ENCODE data around the gene GID8. TPM values are rescaled to one million over a fixed set of nuclear protein-coding genes. Genes with fewer than 3 reads are reported as not detected.
"Not testable (repeated sequence)": the region's sequence is repeated elsewhere in the genome, so short reads cannot be mapped to it uniquely, and the experiment has no call there.

The GID8 gene
- total RNA-seq, 1 experiment from 2014 or later: 40.2 TPM

DNA sequence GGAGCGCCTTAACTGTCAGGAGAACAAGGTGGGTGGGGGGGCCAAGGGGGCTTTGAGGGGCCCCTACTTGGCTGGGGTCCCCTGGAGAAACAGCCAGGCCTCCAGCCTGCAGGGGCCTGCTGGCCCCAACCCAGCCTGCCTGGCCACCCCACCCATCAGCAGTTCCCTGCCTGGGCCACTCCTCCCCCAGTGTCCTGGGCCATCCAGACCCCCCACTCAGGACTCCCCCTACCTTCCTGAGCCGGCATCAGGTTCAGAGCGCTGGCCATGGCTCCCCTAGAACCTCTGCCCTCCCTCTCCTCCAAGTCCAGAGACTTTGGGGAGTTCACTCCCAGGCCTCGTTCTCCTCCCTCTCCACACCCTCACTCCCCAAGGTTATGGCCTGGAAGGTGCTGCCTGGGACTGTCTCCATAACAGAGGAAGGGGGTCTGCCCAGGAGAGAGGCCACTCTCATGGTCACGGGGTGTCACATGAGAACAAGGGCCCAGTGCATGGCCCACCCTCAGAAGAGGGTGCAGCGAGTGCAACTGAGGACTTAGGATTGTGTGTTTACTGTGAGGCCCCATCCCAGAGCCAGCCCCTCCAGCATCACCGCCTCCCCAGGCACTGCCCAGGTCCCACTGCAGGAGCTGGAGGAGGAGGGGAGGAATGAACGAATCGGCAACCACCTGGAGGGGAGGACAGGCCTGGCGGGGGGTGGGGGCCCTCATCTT is 20.6 kb downstream of the GID8 start:
- no peaks in the 10 kb centered on the region for H3K36me3 ChIP-seq (ENCODE audit: insufficient read depth, low read length, poor library complexity, severe bottlenecking)
- H3K4me1 ChIP-seq (ENCODE audit: insufficient read depth, low read length, poor library complexity, severe bottlenecking): peaks cover 2% of the 10 kb centered on the region
- H3K4me3 ChIP-seq (ENCODE audit: low read depth, low read length, poor library complexity, severe bottlenecking): no peak overlapping the region
- TF ChIP-seq EZH2 (IDR thresholded peaks at IDR 0.05; ENCODE audit: borderline replicate concordance, low read depth, low read length, poor library complexity, severe bottlenecking): no peak
- TF ChIP-seq, protein P1, sequence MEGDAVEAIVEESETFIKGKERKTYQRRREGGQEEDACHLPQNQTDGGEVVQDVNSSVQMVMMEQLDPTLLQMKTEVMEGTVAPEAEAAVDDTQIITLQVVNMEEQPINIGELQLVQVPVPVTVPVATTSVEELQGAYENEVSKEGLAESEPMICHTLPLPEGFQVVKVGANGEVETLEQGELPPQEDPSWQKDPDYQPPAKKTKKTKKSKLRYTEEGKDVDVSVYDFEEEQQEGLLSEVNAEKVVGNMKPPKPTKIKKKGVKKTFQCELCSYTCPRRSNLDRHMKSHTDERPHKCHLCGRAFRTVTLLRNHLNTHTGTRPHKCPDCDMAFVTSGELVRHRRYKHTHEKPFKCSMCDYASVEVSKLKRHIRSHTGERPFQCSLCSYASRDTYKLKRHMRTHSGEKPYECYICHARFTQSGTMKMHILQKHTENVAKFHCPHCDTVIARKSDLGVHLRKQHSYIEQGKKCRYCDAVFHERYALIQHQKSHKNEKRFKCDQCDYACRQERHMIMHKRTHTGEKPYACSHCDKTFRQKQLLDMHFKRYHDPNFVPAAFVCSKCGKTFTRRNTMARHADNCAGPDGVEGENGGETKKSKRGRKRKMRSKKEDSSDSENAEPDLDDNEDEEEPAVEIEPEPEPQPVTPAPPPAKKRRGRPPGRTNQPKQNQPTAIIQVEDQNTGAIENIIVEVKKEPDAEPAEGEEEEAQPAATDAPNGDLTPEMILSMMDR (conservative IDR thresholded peaks at IDR 0.05; ENCODE audit: low read depth, low read length): no peak
- intact Hi-C loops (cut with micrococcal nuclease; ENCODE audit: unreplicated experiment): no loop called here
- no TSS peak for BruUV-seq (replicated peaks)
- H3K27me3 ChIP-seq (replicated peaks; ENCODE audit: insufficient read depth, low read depth, low read length, poor library complexity): no peaks in the 10 kb centered on the region
- no peaks in the 10 kb centered on the region for H3K9me3 ChIP-seq (ENCODE audit: low read depth, low read length, poor library complexity, severe bottlenecking)
- ChIA-PET POLR2A (ENCODE audit: low non-redundant PET) (no interaction called here), CTCF (no interaction called here)
- H3K27ac ChIP-seq (ENCODE audit: low read depth, low read length, poor library complexity, severe bottlenecking): no peak overlapping the region
- DNase-seq (ENCODE audit: low spot score): no peak

DNA sequence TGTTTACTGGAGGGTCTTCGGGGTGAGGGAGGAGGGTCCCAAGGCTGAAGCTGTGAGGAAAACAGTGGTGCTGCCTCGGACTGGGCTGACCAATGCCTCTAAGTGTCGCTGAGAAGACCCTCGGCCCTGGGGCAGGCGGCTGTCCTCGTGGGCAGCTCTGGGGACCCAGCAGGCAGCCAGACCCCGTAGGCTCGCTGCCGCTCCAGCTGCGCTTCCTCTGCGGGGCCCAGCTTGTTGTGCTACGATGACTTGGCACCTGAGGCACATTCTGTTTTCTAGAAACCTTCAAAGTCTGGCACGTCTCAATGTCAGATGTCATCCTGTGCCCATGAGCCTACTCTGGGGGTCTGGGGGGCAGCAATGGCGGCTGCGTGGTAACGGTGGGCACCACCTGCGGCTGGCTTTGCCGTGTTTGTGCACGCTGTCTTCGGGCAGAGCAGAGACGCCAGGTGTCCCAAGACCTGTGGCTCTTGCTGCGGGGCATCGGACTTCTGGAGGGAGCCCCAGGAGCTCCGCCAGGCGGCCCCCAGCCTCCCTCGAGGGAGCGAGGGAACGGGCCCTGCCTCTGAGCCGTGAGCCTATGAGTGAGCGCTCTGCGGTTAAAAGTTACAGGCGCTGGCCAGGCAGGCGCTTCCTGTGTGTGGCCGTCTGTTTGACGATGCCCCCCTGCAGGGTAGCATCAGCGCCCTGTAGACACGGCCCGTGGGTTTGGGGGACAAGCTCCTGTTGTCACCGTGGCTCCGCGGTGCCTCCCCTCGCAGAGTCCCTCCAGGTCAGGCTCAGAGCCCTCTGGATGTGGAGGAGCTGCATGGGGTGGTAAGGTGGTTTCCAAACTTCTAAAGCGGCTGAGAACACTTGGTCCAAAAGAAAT is 21.4 kb downstream of the GID8 start:
- BruUV-seq (replicated peaks): no TSS peak
- no peaks in the 10 kb centered on the region for H3K27me3 ChIP-seq (replicated peaks; ENCODE audit: insufficient read depth, low read depth, low read length, poor library complexity)
- no peak overlapping the region for H3K4me3 ChIP-seq (ENCODE audit: low read depth, low read length, poor library complexity, severe bottlenecking)
- H3K36me3 ChIP-seq (ENCODE audit: insufficient read depth, low read length, poor library complexity, severe bottlenecking): no peaks in the 10 kb centered on the region
- TF ChIP-seq EZH2 (IDR thresholded peaks at IDR 0.05; ENCODE audit: borderline replicate concordance, low read depth, low read length, poor library complexity, severe bottlenecking): no peak
- TF ChIP-seq, protein P1 (conservative IDR thresholded peaks at IDR 0.05; ENCODE audit: low read depth, low read length): no peak
- ChIA-PET CTCF (interaction anchor here (0.7 kb wide), 1 partner anchor 13 kb away, joined by 3 read pairs; no protein-coding TSS in a partner anchor), POLR2A (ENCODE audit: low non-redundant PET) (no interaction called here)
- H3K27ac ChIP-seq (ENCODE audit: low read depth, low read length, poor library complexity, severe bottlenecking): no peak overlapping the region
- H3K9me3 ChIP-seq (ENCODE audit: low read depth, low read length, poor library complexity, severe bottlenecking): no peaks in the 10 kb centered on the region
- intact Hi-C loops (cut with micrococcal nuclease; ENCODE audit: unreplicated experiment): no loop called here
- H3K4me1 ChIP-seq (ENCODE audit: insufficient read depth, low read length, poor library complexity, severe bottlenecking): no peaks in the 10 kb centered on the region
- DNase-seq (ENCODE audit: low spot score): no peak

DNA sequence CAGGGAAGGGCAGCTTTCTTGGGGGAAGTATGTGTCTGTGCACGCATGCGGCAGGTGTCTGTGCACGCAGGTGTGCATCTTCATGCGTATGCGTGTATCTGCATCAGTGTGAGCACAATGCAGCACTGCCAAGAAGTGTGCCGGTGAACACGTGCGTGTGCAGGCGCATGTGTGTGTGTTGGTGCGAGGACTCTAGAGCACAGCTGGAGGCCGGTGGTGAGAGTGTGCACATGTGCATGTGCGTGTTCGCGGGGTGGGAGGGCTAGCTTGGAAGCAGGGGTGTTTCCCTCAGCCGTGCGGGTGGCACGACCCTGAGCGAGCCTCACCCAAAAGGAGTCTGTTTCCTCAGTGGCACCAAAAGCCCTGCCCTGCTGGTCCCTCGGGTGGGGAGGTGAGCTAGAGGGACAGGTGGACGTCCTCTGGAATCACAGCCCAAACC is 22.1 kb downstream of the GID8 start:
- Histone ChIP-seq H3K27me3 (replicated peaks; ENCODE audit: insufficient read depth, low read depth, low read length, poor library complexity) (no peaks in the 10 kb centered on the region), H3K9me3 (ENCODE audit: low read depth, low read length, poor library complexity, severe bottlenecking) (no peaks in the 10 kb centered on the region), H3K27ac (ENCODE audit: low read depth, low read length, poor library complexity, severe bottlenecking) (no peak overlapping the region), H3K36me3 (ENCODE audit: insufficient read depth, low read length, poor library complexity, severe bottlenecking) (no peaks in the 10 kb centered on the region), H3K4me1 (ENCODE audit: insufficient read depth, low read length, poor library complexity, severe bottlenecking) (no peaks in the 10 kb centered on the region), H3K4me3 (ENCODE audit: low read depth, low read length, poor library complexity, severe bottlenecking) (no peak overlapping the region)
- CTCF ChIA-PET: interaction anchor here (0.7 kb wide), 1 partner anchor 12 kb away, joined by 3 read pairs; no protein-coding TSS in a partner anchor
- BruUV-seq (replicated peaks): no TSS peak
- POLR2A ChIA-PET (ENCODE audit: low non-redundant PET): no interaction called here
- no peak for TF ChIP-seq EZH2 (IDR thresholded peaks at IDR 0.05; ENCODE audit: borderline replicate concordance, low read depth, low read length, poor library complexity, severe bottlenecking)
- TF ChIP-seq, protein P1 (conservative IDR thresholded peaks at IDR 0.05; ENCODE audit: low read depth, low read length): no peak
- intact Hi-C loops (cut with micrococcal nuclease; ENCODE audit: unreplicated experiment): no loop called here
- DNase-seq (ENCODE audit: low spot score): no peak

DNA sequence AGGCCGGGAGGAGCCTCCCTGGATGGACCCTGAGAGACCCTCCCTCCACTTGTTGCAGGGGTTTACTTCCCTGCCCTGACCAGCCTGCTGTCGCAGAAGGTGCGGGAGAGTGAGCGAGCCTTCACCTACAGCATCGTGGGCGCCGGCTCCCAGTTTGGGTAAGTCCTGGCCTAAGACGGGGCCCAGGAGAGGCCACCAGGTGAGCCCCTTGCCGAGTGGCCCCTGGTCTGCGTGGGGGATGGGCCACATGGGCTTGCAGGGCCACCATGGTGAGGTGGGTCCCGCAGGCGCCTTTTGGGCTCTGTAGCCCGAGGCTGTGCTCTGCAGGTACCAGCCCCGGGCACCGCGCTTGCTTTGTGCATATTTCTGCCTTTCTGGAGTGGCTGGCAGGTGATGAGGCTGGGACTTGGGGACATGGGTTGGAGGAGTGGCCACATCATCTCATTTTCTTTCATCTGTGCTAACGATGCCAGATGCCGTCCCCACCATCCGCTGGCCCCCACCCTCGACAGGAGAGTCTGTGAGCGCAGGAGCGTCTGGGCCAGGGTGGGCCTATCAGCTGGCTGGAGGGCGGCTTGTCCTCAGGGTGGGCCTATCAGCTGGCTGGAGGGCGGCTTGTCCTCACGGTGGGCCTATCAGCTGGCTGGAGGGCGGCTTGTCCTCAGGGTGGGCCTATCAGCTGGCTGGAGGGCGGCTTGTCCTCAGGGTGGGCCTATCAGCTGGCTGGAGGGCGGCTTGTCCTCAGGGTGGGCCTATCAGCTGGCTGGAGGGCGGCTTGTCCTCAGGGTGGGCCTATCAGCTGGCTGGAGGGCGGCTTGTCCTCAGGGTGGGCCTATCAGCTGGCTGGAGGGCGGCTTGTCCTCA is 22.7 kb downstream of the GID8 start:
- H3K27ac ChIP-seq (ENCODE audit: low read depth, low read length, poor library complexity, severe bottlenecking); H3K9me3 ChIP-seq (ENCODE audit: low read depth, low read length, poor library complexity, severe bottlenecking); DNase-seq (ENCODE audit: low spot score); H3K27me3 ChIP-seq (replicated peaks; ENCODE audit: insufficient read depth, low read depth, low read length, poor library complexity); intact Hi-C loops (cut with micrococcal nuclease; ENCODE audit: unreplicated experiment); POLR2A ChIA-PET (ENCODE audit: low non-redundant PET); H3K4me1 ChIP-seq (ENCODE audit: insufficient read depth, low read length, poor library complexity, severe bottlenecking); BruUV-seq (replicated peaks); H3K4me3 ChIP-seq (ENCODE audit: low read depth, low read length, poor library complexity, severe bottlenecking); H3K36me3 ChIP-seq (ENCODE audit: insufficient read depth, low read length, poor library complexity, severe bottlenecking): not testable (repeated sequence)
- CTCF ChIA-PET: interaction anchor here (0.7 kb wide), 1 partner anchor 12 kb away, joined by 3 read pairs; no protein-coding TSS in a partner anchor

All from A673 (cell line).